Hepatocyte (in vitro differentiated cells): Measurements from ENCODE around the gene SLIT1.

Source experiments
- CTCF ChIP-seq: fragments of 200-600 bp; sonication (generic); IDR thresholded peaks from 2 replicates; pipeline ENCODE4 v1.5.1; 2016; ENCODE audit warnings: antibody characterized with exemption, mild to moderate bottlenecking; ENCODE audit not compliant: poor library complexity
- EZH2 ChIP-seq: fragments of 200-600 bp; sonication (generic); IDR thresholded peaks from 2 replicates; pipeline ENCODE4 v1.6.1; 2016; ENCODE audit warnings: antibody characterized with exemption, mild to moderate bottlenecking, borderline replicate concordance

- no peak for TF ChIP-seq CTCF
- TF ChIP-seq EZH2 = no peak
Observed at GRCh38 chr10:97012470-97012869, 173.3 kb downstream of the SLIT1 start.
